H4 (cell line): ENCODE measurements around the gene PKP1. TPM values are rescaled to one million over a fixed set of nuclear protein-coding genes. Genes with fewer than 3 reads are reported as not detected.

ENCODE experiments used
- DNase-seq: peaks from one replicate; pipeline ENCODE4 v3.0.0-alpha.2; 2015; ENCODE audit warnings: low spot score
- total RNA-seq: library from RNA; depleted of rRNA; stranded (reverse); fragments of >200 nt; shearing (Covaris generic); gene quantifications from 2 replicates; pipeline ENCODE4 v1.2.3, GENCODE V29; 2014

PKP1 gene
- total RNA-seq, 1 experiment from 2014 or later: not detected

- DNase-seq: no peak
These were observed 46.5 kb downstream of the PKP1 start for GRCh38 chr1:201329801-201330200.

- DNase-seq: no peak
These were observed 47.2 kb downstream of the PKP1 start for GRCh38 chr1:201330541-201330940.

- no peak for DNase-seq
These were observed 47.9 kb downstream of the PKP1 start for GRCh38 chr1:201331166-201331565.

- no peak for DNase-seq
These were observed 48.7 kb downstream of the PKP1 start for GRCh38 chr1:201332021-201332420.

GRCh38 chr1:201332616-201333335, 49.5 kb downstream of the PKP1 start:
- DNase-seq: no peak

- DNase-seq: no peak
These were observed 51.2 kb downstream of the PKP1 start for GRCh38 chr1:201334325-201335173.

- no peak for DNase-seq
These were observed 52.0 kb downstream of the PKP1 start for GRCh38 chr1:201335174-201335870.

GRCh38 chr1:201335901-201336300, 52.6 kb downstream of the PKP1 start:
- DNase-seq: no peak

- no peak for DNase-seq
These were observed 53.6 kb downstream of the PKP1 start for GRCh38 chr1:201336711-201337450.

- DNase-seq: no peak
These were observed 58.1 kb downstream of the PKP1 start for GRCh38 chr1:201341377-201341776.

GRCh38 chr1:201344206-201345080, 61.1 kb downstream of the PKP1 start:
- DNase-seq: no peak

GRCh38 chr1:201345081-201345355, 61.7 kb downstream of the PKP1 start:
- no peak for DNase-seq

- DNase-seq: peak; percentile 36
These were observed 63.1 kb downstream of the PKP1 start for GRCh38 chr1:201346337-201346939.

- no peak for DNase-seq
These were observed 63.7 kb downstream of the PKP1 start for GRCh38 chr1:201346987-201347386.

- DNase-seq: no peak
These were observed 64.3 kb downstream of the PKP1 start for GRCh38 chr1:201347498-201348210.

- peak; percentile 28 for DNase-seq
These were observed 64.9 kb downstream of the PKP1 start for GRCh38 chr1:201348211-201348566.

- DNase-seq: no peak
These were observed 65.8 kb downstream of the PKP1 start for GRCh38 chr1:201349092-201349491.

GRCh38 chr1:201350361-201350725, 67.0 kb downstream of the PKP1 start:
- no peak for DNase-seq

GRCh38 chr1:201350884-201351283, 67.6 kb downstream of the PKP1 start:
- no peak for DNase-seq

GRCh38 chr1:201351617-201352016, 68.3 kb downstream of the PKP1 start:
- no peak for DNase-seq
